IPS-20b (cell line): Measurements from ENCODE around the gene YTHDF2.
"Not testable (repeated sequence)": the region's sequence is repeated elsewhere in the genome, so short reads cannot be mapped to it uniquely, and the experiment has no call there.

Source experiments
- H3K27ac ChIP-seq: one replicate; pipeline ENCODE4 v1.5.1; 2013; ENCODE audit warnings: low read length
- H3K27me3 ChIP-seq: 2 replicates; pipeline ENCODE4 v1.6.1; 2013; ENCODE audit warnings: mild to moderate bottlenecking, low read length, inconsistent platforms; ENCODE audit not compliant: insufficient read depth
- H3K36me3 ChIP-seq: 2 replicates; pipeline ENCODE4 v1.6.1; 2013; ENCODE audit warnings: low read depth, mild to moderate bottlenecking, inconsistent platforms, low read length, moderate library complexity; ENCODE audit not compliant: insufficient read depth
- H3K4me1 ChIP-seq: 2 replicates; pipeline ENCODE4 v1.6.1; 2013; ENCODE audit warnings: mild to moderate bottlenecking, control low read depth, inconsistent platforms, low read length, moderate library complexity; ENCODE audit not compliant: insufficient read depth
- H3K4me3 ChIP-seq: 2 replicates; pipeline ENCODE4 v1.5.1; 2013; ENCODE audit warnings: mild to moderate bottlenecking, low read length, inconsistent platforms
- H3K9ac ChIP-seq: 2 replicates; pipeline ENCODE4 v1.6.1; 2013; ENCODE audit warnings: low read depth, mild to moderate bottlenecking, inconsistent platforms, low read length, moderate library complexity
- H3K9me3 ChIP-seq: 2 replicates; pipeline ENCODE4 v1.6.1; 2013; ENCODE audit warnings: mild to moderate bottlenecking, low read depth, low read length, inconsistent platforms; ENCODE audit not compliant: insufficient read depth

YTHDF2 gene

GRCh38 chr1:28761189-28761588 lies 24.4 kb downstream of the YTHDF2 start:
- no peaks in the 10 kb centered on the region for H3K27me3 ChIP-seq
- H3K36me3 ChIP-seq, result peaks cover 68% of the 10 kb centered on the region
- no peak overlapping the region for H3K4me3 ChIP-seq
- H3K9me3 ChIP-seq, result no peaks in the 10 kb centered on the region
- H3K9ac ChIP-seq, result no peak overlapping the region
- H3K27ac ChIP-seq, result no peak overlapping the region
- peaks cover 6% of the 10 kb centered on the region; the same call in 1 of the 2 replicates for H3K4me1 ChIP-seq

- no peaks in the 10 kb centered on the region for H3K9me3 ChIP-seq
- H3K4me1 ChIP-seq, result no peaks in the 10 kb centered on the region
- H3K27ac ChIP-seq, result no peak overlapping the region
- no peak overlapping the region for H3K4me3 ChIP-seq
- H3K36me3 ChIP-seq, result peaks cover 66% of the 10 kb centered on the region
- H3K27me3 ChIP-seq, result no peaks in the 10 kb centered on the region
- no peak overlapping the region for H3K9ac ChIP-seq
Measured at GRCh38 chr1:28766532-28767183, 29.9 kb downstream of the YTHDF2 start.

GRCh38 chr1:28770601-28771165 lies 33.9 kb downstream of the YTHDF2 start:
- Histone ChIP-seq H3K36me3 (peaks cover 76% of the 10 kb centered on the region), H3K27ac (no peak overlapping the region), H3K27me3 (no peaks in the 10 kb centered on the region)

GRCh38 chr1:28771921-28772320 lies 35.2 kb downstream of the YTHDF2 start:
- H3K9me3 ChIP-seq, H3K27me3 ChIP-seq, H3K9ac ChIP-seq, H3K27ac ChIP-seq, H3K4me3 ChIP-seq, H3K4me1 ChIP-seq: not testable (repeated sequence)
- peaks cover 63% of the 10 kb centered on the region for H3K36me3 ChIP-seq

More at GRCh38 chr1:28770601-28771165, 33.9 kb downstream of the YTHDF2 start:
- H3K4me3 ChIP-seq, result no peak overlapping the region
- H3K9me3 ChIP-seq, result no peaks in the 10 kb centered on the region
- no peak overlapping the region for H3K9ac ChIP-seq
- H3K4me1 ChIP-seq, result no peaks in the 10 kb centered on the region

GRCh38 chr1:28773105-28773504 lies 36.4 kb downstream of the YTHDF2 start:
- H3K9me3 ChIP-seq, result no peaks in the 10 kb centered on the region
- H3K4me1 ChIP-seq, result no peaks in the 10 kb centered on the region
- H3K4me3 ChIP-seq, result no peak overlapping the region
- peaks cover 59% of the 10 kb centered on the region for H3K36me3 ChIP-seq
- no peak overlapping the region for H3K9ac ChIP-seq
- H3K27ac ChIP-seq, result no peak overlapping the region
- H3K27me3 ChIP-seq, result no peaks in the 10 kb centered on the region

- Histone ChIP-seq H3K9me3 (no peaks in the 10 kb centered on the region), H3K4me3 (peak overlapping the region; percentile 9; the same call in 1 of the 2 replicates), H3K9ac (no peak overlapping the region), H3K36me3 (peaks cover 37% of the 10 kb centered on the region), H3K4me1 (no peaks in the 10 kb centered on the region), H3K27ac (no peak overlapping the region), H3K27me3 (no peaks in the 10 kb centered on the region)
Measured at GRCh38 chr1:28775121-28775942, 38.6 kb downstream of the YTHDF2 start.

GRCh38 chr1:28776341-28776740 lies 39.6 kb downstream of the YTHDF2 start:
- Histone ChIP-seq H3K27ac (no peak overlapping the region), H3K4me3 (no peak overlapping the region), H3K4me1 (no peaks in the 10 kb centered on the region), H3K9ac (no peak overlapping the region), H3K27me3 (no peaks in the 10 kb centered on the region), H3K9me3 (no peaks in the 10 kb centered on the region), H3K36me3 (peaks cover 27% of the 10 kb centered on the region)

- no peak overlapping the region for H3K27ac ChIP-seq
- H3K4me1 ChIP-seq, result no peaks in the 10 kb centered on the region
- H3K36me3 ChIP-seq, result peaks cover 10% of the 10 kb centered on the region
- no peak overlapping the region for H3K4me3 ChIP-seq
- no peak overlapping the region for H3K9ac ChIP-seq
- no peaks in the 10 kb centered on the region for H3K9me3 ChIP-seq
- no peaks in the 10 kb centered on the region for H3K27me3 ChIP-seq
Measured at GRCh38 chr1:28778021-28778420, 41.3 kb downstream of the YTHDF2 start.

GRCh38 chr1:28779751-28780408 lies 43.1 kb downstream of the YTHDF2 start:
- H3K36me3 ChIP-seq, result no peaks in the 10 kb centered on the region
- no peaks in the 10 kb centered on the region for H3K4me1 ChIP-seq
- no peaks in the 10 kb centered on the region for H3K27me3 ChIP-seq
- no peaks in the 10 kb centered on the region for H3K9me3 ChIP-seq
- no peak overlapping the region for H3K9ac ChIP-seq
- H3K4me3 ChIP-seq, result no peak overlapping the region
- no peak overlapping the region for H3K27ac ChIP-seq

- no peaks in the 10 kb centered on the region for H3K4me1 ChIP-seq
- H3K36me3 ChIP-seq, result no peaks in the 10 kb centered on the region
- no peaks in the 10 kb centered on the region for H3K9me3 ChIP-seq
- H3K9ac ChIP-seq, result no peak overlapping the region
- no peak overlapping the region for H3K27ac ChIP-seq
- no peak overlapping the region for H3K4me3 ChIP-seq
- H3K27me3 ChIP-seq, result no peaks in the 10 kb centered on the region
Measured at GRCh38 chr1:28781305-28781704, 44.6 kb downstream of the YTHDF2 start.

- Histone ChIP-seq H3K36me3 (no peaks in the 10 kb centered on the region), H3K9me3 (no peaks in the 10 kb centered on the region), H3K9ac (no peak overlapping the region), H3K4me3 (no peak overlapping the region), H3K27ac (no peak overlapping the region), H3K4me1 (no peaks in the 10 kb centered on the region), H3K27me3 (no peaks in the 10 kb centered on the region)
Measured at GRCh38 chr1:28782011-28782410, 45.3 kb downstream of the YTHDF2 start.
